K562 (cell line): ENCODE data around the gene ARSK. TPM values are rescaled to one million over a fixed set of nuclear protein-coding genes. Genes with fewer than 3 reads are reported as not detected.

Experiments
- ATAC-seq: fragments of 200-7000 bp; cut with Tn5 transposase; 3 replicates; pipeline ENCODE4 v1.9.1; 2020; ENCODE audit warnings: moderate library complexity
- BruUV-seq: library from RNA; stranded (reverse); fragments of 400-500 nt; replicated peaks from 2 replicates; lab custom pipeline; 2021; lab: Mats Ljungman, UMichigan
- CTCF ChIA-PET: fragments of 300-600 bp; formaldehyde crosslinking; extraction: SDS; loops from one replicate; lab custom pipeline; 2021; ENCODE audit warnings: low intra/inter-chr PET ratio; lab: Yijun Ruan, JAX
- POLR2A ChIA-PET: fragments of 300-600, 350-650 bp; sonication (Branson Sonifier 250); formaldehyde crosslinking; extraction: SDS; loops from one replicate; lab custom pipeline; 2021; ENCODE audit warnings: antibody characterized with exemption, inconsistent platforms; lab: Yijun Ruan, JAX
- DNase-seq, 4 experiments: peaks; one replicate each; pipeline versions ENCODE4 v3.0.0 to v3.0.0-alpha.2; 2011 to 2018; ENCODE audit warnings: low spot score in 3 of 4, mixed read lengths in 3 of 4; ENCODE audit errors: extremely low read depth in 1 of 4
- FAIRE-seq: peaks from 2 replicates; lab custom pipeline; 2011; peaks lifted over from hg19 to GRCh38; lab: Jason Lieb, UNC
- H2AFZ ChIP-seq: 2 replicates; pipeline ENCODE4 v1.6.0; 2011; ENCODE audit warnings: low read depth, low read length, control low read depth, inconsistent platforms
- H3K27ac ChIP-seq: fragments of 200-600 bp; 3 replicates; pipeline ENCODE4 v1.8.0; 2011; ENCODE audit warnings: low read depth, mild to moderate bottlenecking, control low read depth, inconsistent platforms, low read length, moderate library complexity, mixed read lengths; ENCODE audit errors: extremely low read depth
- H3K27me3 ChIP-seq, 2 experiments: fragments of 300-600 bp in 1 of 2; 2 replicates in 1 of 2; 3 replicates in 1 of 2; pipeline versions ENCODE4 v1.6.0 to v1.8.0; 2011; ENCODE audit warnings: inconsistent platforms in 2 of 2, low read length in 2 of 2, mild to moderate bottlenecking in 1 of 2, mixed read lengths in 1 of 2, moderate library complexity in 1 of 2; ENCODE audit not compliant: control insufficient read depth in 2 of 2, insufficient read depth in 2 of 2
- H3K36me3 ChIP-seq: fragments of 300-600 bp; 3 replicates; pipeline ENCODE4 v1.8.0; 2011; ENCODE audit warnings: mild to moderate bottlenecking, low read length, inconsistent platforms; ENCODE audit not compliant: control insufficient read depth, insufficient read depth
- H3K4me1 ChIP-seq, 2 experiments: fragments of 200-600 bp in 1 of 2; replicated peaks in 1 of 2; 2 replicates in 1 of 2; 3 replicates in 1 of 2; pipeline versions ENCODE4 v1.5.1 to v1.8.0; 2011; ENCODE audit warnings: inconsistent platforms in 2 of 2, low read length in 2 of 2, mild to moderate bottlenecking in 1 of 2, mixed read lengths in 1 of 2, moderate library complexity in 1 of 2; ENCODE audit not compliant: control insufficient read depth in 2 of 2, insufficient read depth in 2 of 2
- H3K4me2 ChIP-seq: 2 replicates; pipeline ENCODE4 v1.6.1; 2011; ENCODE audit warnings: low read length, control low read depth, inconsistent platforms, mixed read lengths; ENCODE audit not compliant: insufficient read depth
- H3K4me3 ChIP-seq: fragments of 200-600 bp; sonication (generic), shearing (Covaris generic); 2 replicates; pipeline ENCODE4 v1.5.1; 2016; ENCODE audit warnings: control low read depth, inconsistent platforms
- H3K79me2 ChIP-seq: fragments of 200-600 bp; 3 replicates; pipeline ENCODE4 v1.8.0; 2011; ENCODE audit warnings: low read length, inconsistent platforms; ENCODE audit not compliant: control insufficient read depth, insufficient read depth
- H3K9ac ChIP-seq, 2 experiments: 2 replicates each; pipeline versions ENCODE4 v1.6.0 to v1.6.1; 2011; ENCODE audit warnings: low read depth in 2 of 2, low read length in 2 of 2, control low read depth in 1 of 2, inconsistent platforms in 1 of 2, mild to moderate bottlenecking in 1 of 2, mixed read lengths in 1 of 2; ENCODE audit not compliant: insufficient read depth in 1 of 2
- H3K9me1 ChIP-seq: one replicate; pipeline ENCODE4 v1.6.0; 2011; ENCODE audit warnings: inconsistent platforms, mild to moderate bottlenecking, low read length, moderate library complexity; ENCODE audit not compliant: control insufficient read depth, insufficient read depth
- H3K9me3 ChIP-seq: replicated peaks from 2 replicates; pipeline ENCODE4 v1.5.1; 2011; ENCODE audit warnings: low read depth, low read length, inconsistent platforms; ENCODE audit not compliant: control insufficient read depth, insufficient read depth
- H4K20me1 ChIP-seq: replicated peaks from 2 replicates; pipeline ENCODE4 v1.6.1; 2011; ENCODE audit warnings: low read length, inconsistent platforms, mixed read lengths; ENCODE audit not compliant: control insufficient read depth, insufficient read depth
- C11orf30 ChIP-seq: fragments of 450-650 bp; IDR thresholded peaks from 2 replicates; pipeline ENCODE4 v1.6.1; 2016; ENCODE audit warnings: low read depth, mild to moderate bottlenecking
- DIDO1 ChIP-seq: fragments of 450-650 bp; IDR thresholded peaks from 2 replicates; pipeline ENCODE4 v1.6.1; 2016; ENCODE audit warnings: low read depth, missing biosample characterization, missing genetic modification characterization
- ETV5 ChIP-seq: sonication (generic); formaldehyde crosslinking; IDR thresholded peaks from 2 replicates; pipeline ENCODE4 v1.4.0; 2020; ENCODE audit warnings: low read depth, mild to moderate bottlenecking, missing genetic modification reagents
- GABPA ChIP-seq: fragments of 200-800 bp; sonication (Bioruptor generic); conservative IDR thresholded peaks from 2 replicates; pipeline ENCODE4 v1.6.1; 2016; ENCODE audit warnings: low read depth, missing genetic modification characterization, missing compliant biosample characterization
- GTF2A2 ChIP-seq: IDR thresholded peaks from 2 replicates; pipeline ENCODE4 v1.6.1; 2016; ENCODE audit warnings: mild to moderate bottlenecking, missing genetic modification characterization, missing compliant biosample characterization
- HCFC1 ChIP-seq: IDR thresholded peaks from 2 replicates; pipeline ENCODE4 v1.6.1; 2012; ENCODE audit warnings: low read depth, low read length, improper control_type of control experiment
- SETDB1 ChIP-seq: IDR thresholded peaks from one replicate; pipeline ENCODE4 v1.6.1; 2012; ENCODE audit warnings: low read length, control low read depth, inconsistent platforms
- ZNF239 ChIP-seq: fragments of 250-450 bp; sonication (Bioruptor Pico); IDR thresholded peaks from 2 replicates; pipeline ENCODE4 v1.4.0; 2020; ENCODE audit warnings: mild to moderate bottlenecking
- ZNF316 ChIP-seq: fragments of 450-650 bp; IDR thresholded peaks from 2 replicates; pipeline ENCODE4 v1.6.1; 2016
- ZNF324 ChIP-seq: fragments of 250-450 bp; sonication (Bioruptor Pico); IDR thresholded peaks from 2 replicates; pipeline ENCODE4 v1.4.0; 2020; ENCODE audit warnings: mild to moderate bottlenecking
- WGBS: fragments of 100-300 bp; shearing (Covaris generic); methylation state at CpG from one replicate; pipeline ENCODE4 v1.1.6; 2016; ENCODE audit warnings: low coverage, mixed read lengths; ENCODE audit not compliant: insufficient coverage; ENCODE audit errors: missing lambda C conversion rate; 5-methylcytosine and 5-hydroxymethylcytosine counted together
- in situ Hi-C: fragments of 300-500 bp; cut with MboI; formaldehyde crosslinking; loops from 4 replicates; pipeline ENCODE4 v1.15.0; 2018; ENCODE audit warnings: inconsistent platforms, mixed read lengths
- intact Hi-C: fragments of 100-400 bp; cut with micrococcal nuclease; formaldehyde crosslinking; loops from 2 replicates; pipeline ENCODE4 v1.14.2; 2022
- polyA plus RNA-seq, 8 experiments: library from polyadenylated mRNA; depleted of rRNA in 4 of 8; stranded (reverse) in 5 of 8; unstranded in 3 of 8; fragments of >200 nt; fragmentation: Nextera tagmentation in 2 of 8; fragmentation: Illumina TruSeq in 1 of 8; extraction: Ambion mirVana in 2 of 8; extraction: Trizol in 1 of 8; gene quantifications; 2 replicates each; pipeline versions ENCODE4 v1.2.1 to v1.2.3, GENCODE V29; 2011 to 2014; ENCODE audit warnings: inconsistent platforms in 1 of 8, missing spikeins in 1 of 8
- small RNA-seq: library from RNA; depleted of rRNA; stranded (forward); fragments of <200 nt; gene quantifications from one replicate; pipeline ENCODE3, GENCODE V24; 2014
- total RNA-seq, 7 experiments: library from RNA; depleted of rRNA in 6 of 7; stranded (reverse); fragments of >200 nt in 6 of 7; fragmentation: Illumina TruSeq in 2 of 7; extraction: Trizol in 2 of 7; gene quantifications; 2 replicates each; pipeline versions ENCODE4 v1.2.1 to v1.2.3, GENCODE V29; 2011 to 2021; ENCODE audit warnings: low replicate concordance in 1 of 7

ARSK gene
- total and polyA plus RNA-seq, 9 of the 15 experiments (the other 6 are each of a cell fraction or from before 2014, with no cell fraction given): 2.7 to 9.4 (median 7.1) TPM

DNA sequence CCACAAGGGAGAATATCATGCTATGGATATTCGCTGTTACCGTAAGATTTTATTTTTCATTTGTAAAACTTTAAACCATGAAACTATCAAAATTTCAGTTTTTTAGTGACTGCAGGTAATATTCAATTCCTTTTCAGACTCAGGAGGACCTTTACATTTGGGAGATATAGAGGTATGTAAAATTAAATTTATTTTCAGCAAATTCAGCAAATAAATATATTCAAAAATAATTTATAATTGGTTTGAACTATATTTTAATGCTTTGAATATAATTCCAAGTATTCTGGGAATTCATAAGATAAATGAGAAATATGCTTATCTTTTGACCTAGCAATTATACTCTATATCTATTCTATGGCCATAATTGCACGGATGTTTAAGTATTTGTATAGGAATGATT lies 99.3 kb downstream of the ARSK start:
- WGBS: 82% methylated on average over 3 of the region's 3 CpGs
- FAIRE-seq (no peak), ATAC-seq (no peak), DNase-seq (no peak)
- Histone ChIP-seq H3K9me1 (no peaks in the 10 kb centered on the region), H3K27me3 (no peaks in the 10 kb centered on the region), H3K36me3 (peaks cover 81% of the 10 kb centered on the region), H3K79me2 (peaks cover 51% of the 10 kb centered on the region), H3K9me3 (no peaks in the 10 kb centered on the region), H3K4me3 (no peak overlapping the region), H3K9ac (no peak overlapping the region), H4K20me1 (no peaks in the 10 kb centered on the region), H3K4me1 (peaks cover 4 to 14% of the 10 kb centered on the region in 2 experiments; a peak in 3 of 5 replicates), H3K4me2 (no peak overlapping the region), H2AFZ (no peak overlapping the region), H3K27ac (no peak overlapping the region)
- CTCF ChIA-PET: no interaction called here
- intact Hi-C loops (no loop called here), in situ Hi-C loops (no loop called here)
- no TSS peak for BruUV-seq
- TF ChIP-seq GABPA (tag) (no peak), GTF2A2 (tag) (no peak), C11orf30 (peak; percentile 62), ETV5 (CRISPR knock-in tag) (no peak), ZNF316 (peak; percentile 76), DIDO1 (tag) (no peak), ZNF239 (CRISPR knock-in tag) (no peak), ZNF324 (CRISPR knock-in tag) (no peak), SETDB1 (no peak), HCFC1 (no peak)
- POLR2A ChIA-PET: interaction anchor here (0.6 to 1.5 kb wide), 4 partner anchors 7 to 119 kb away, joined by 3 to 6 read pairs (median 4); partner anchors contain the start of gene RFESD

Small RNA genes within 50 kb of the gene (small RNA-seq; reads per million reads assigned to genes)
- gene RNU6-308P: not detected

Other genes with a start within 250 kb of the ARSK start
- 0.09 TPM in 1 of 2 replicates, not detected in the other for gene FAM81B, start 163.7 kb upstream of the ARSK start, total RNA-seq (2014; rRNA removed)
- gene FAM81B, start 163.7 kb upstream of the ARSK start, total RNA-seq (2014; rRNA removed; fragmentation: Illumina TruSeq; extraction: Trizol): 0.25 and 0.70 TPM in 2 replicates
- 0.19 TPM in 1 of 2 replicates, not detected in the other for gene FAM81B, start 163.7 kb upstream of the ARSK start, total RNA-seq (2015; rRNA removed; fragmentation: Illumina TruSeq; extraction: Trizol)
- gene FAM81B, start 163.7 kb upstream of the ARSK start, total RNA-seq (2021): 0.36 TPM in 1 of 2 replicates, not detected in the other
- 0.12 and 0.38 TPM in 2 replicates for gene FAM81B, start 163.7 kb upstream of the ARSK start, polyA plus RNA-seq (2011; rRNA removed)
- 0.29 and 0.64 TPM in 2 replicates for gene FAM81B, start 163.7 kb upstream of the ARSK start, polyA plus RNA-seq (2014; fragmentation: Illumina TruSeq; extraction: Trizol)
- gene FAM81B, start 163.7 kb upstream of the ARSK start, polyA plus RNA-seq (2014; fragmentation: Nextera tagmentation; extraction: Ambion mirVana): under 1 TPM; 0.08 to 0.20 TPM
- 0.20 and 0.52 TPM in 2 replicates for gene FAM81B, start 163.7 kb upstream of the ARSK start, polyA plus RNA-seq (2014; rRNA removed)
- gene SKIC3, start 124 bp upstream of the ARSK start, total RNA-seq (2014; rRNA removed): 37.7 and 38.1 TPM in 2 replicates
- 65.7 and 78.5 TPM in 2 replicates for gene SKIC3, start 124 bp upstream of the ARSK start, total RNA-seq (2014; rRNA removed; fragmentation: Illumina TruSeq; extraction: Trizol)
- 62.2 and 63.9 TPM in 2 replicates for gene SKIC3, start 124 bp upstream of the ARSK start, total RNA-seq (2015; rRNA removed; fragmentation: Illumina TruSeq; extraction: Trizol)
- gene SKIC3, start 124 bp upstream of the ARSK start, total RNA-seq (2021): 54.0 and 54.4 TPM in 2 replicates
- 65.9 and 72.4 TPM in 2 replicates for gene SKIC3, start 124 bp upstream of the ARSK start, polyA plus RNA-seq (2011; rRNA removed)
- 33.8 and 37.6 TPM in 2 replicates for gene SKIC3, start 124 bp upstream of the ARSK start, polyA plus RNA-seq (2014; fragmentation: Illumina TruSeq; extraction: Trizol)
- gene SKIC3, start 124 bp upstream of the ARSK start, polyA plus RNA-seq (2014; fragmentation: Nextera tagmentation; extraction: Ambion mirVana): 10 to 100 TPM; 35.1 to 44.1 TPM
- 29.4 and 30.7 TPM in 2 replicates for gene SKIC3, start 124 bp upstream of the ARSK start, polyA plus RNA-seq (2014; rRNA removed)
- not detected in 2 replicates for gene GPR150, start 65.0 kb downstream of the ARSK start, total RNA-seq (2014; rRNA removed)
- not detected in 2 replicates for gene GPR150, start 65.0 kb downstream of the ARSK start, total RNA-seq (2014; rRNA removed; fragmentation: Illumina TruSeq; extraction: Trizol)
- not detected in 2 replicates for gene GPR150, start 65.0 kb downstream of the ARSK start, total RNA-seq (2015; rRNA removed; fragmentation: Illumina TruSeq; extraction: Trizol)
- not detected in 2 replicates for gene GPR150, start 65.0 kb downstream of the ARSK start, total RNA-seq (2021)
- gene GPR150, start 65.0 kb downstream of the ARSK start, polyA plus RNA-seq (2011; rRNA removed): not detected in 2 replicates
- gene GPR150, start 65.0 kb downstream of the ARSK start, polyA plus RNA-seq (2014; fragmentation: Illumina TruSeq; extraction: Trizol): not detected in 2 replicates
- gene GPR150, start 65.0 kb downstream of the ARSK start, polyA plus RNA-seq (2014; fragmentation: Nextera tagmentation; extraction: Ambion mirVana): not detected
- gene GPR150, start 65.0 kb downstream of the ARSK start, polyA plus RNA-seq (2014; rRNA removed): not detected in 2 replicates
- gene RFESD, start 91.7 kb downstream of the ARSK start, total RNA-seq (2014; rRNA removed): 59.6 and 62.3 TPM in 2 replicates
- 192 and 220 TPM in 2 replicates for gene RFESD, start 91.7 kb downstream of the ARSK start, total RNA-seq (2014; rRNA removed; fragmentation: Illumina TruSeq; extraction: Trizol)
- 128 and 140 TPM in 2 replicates for gene RFESD, start 91.7 kb downstream of the ARSK start, total RNA-seq (2015; rRNA removed; fragmentation: Illumina TruSeq; extraction: Trizol)
- 128 and 129 TPM in 2 replicates for gene RFESD, start 91.7 kb downstream of the ARSK start, total RNA-seq (2021)
- gene RFESD, start 91.7 kb downstream of the ARSK start, polyA plus RNA-seq (2011; rRNA removed): 106 and 218 TPM in 2 replicates
- gene RFESD, start 91.7 kb downstream of the ARSK start, polyA plus RNA-seq (2014; fragmentation: Illumina TruSeq; extraction: Trizol): 120 and 129 TPM in 2 replicates
- 100 to 1,000 TPM; 506 to 600 TPM for gene RFESD, start 91.7 kb downstream of the ARSK start, polyA plus RNA-seq (2014; fragmentation: Nextera tagmentation; extraction: Ambion mirVana)
- gene RFESD, start 91.7 kb downstream of the ARSK start, polyA plus RNA-seq (2014; rRNA removed): 102 and 125 TPM in 2 replicates
- gene SPATA9, start 127.9 kb downstream of the ARSK start, total RNA-seq (2014; rRNA removed): 0.24 TPM in 1 of 2 replicates, not detected in the other
- gene SPATA9, start 127.9 kb downstream of the ARSK start, total RNA-seq (2014; rRNA removed; fragmentation: Illumina TruSeq; extraction: Trizol): not detected in 2 replicates
- 0.40 TPM in 1 of 2 replicates, not detected in the other for gene SPATA9, start 127.9 kb downstream of the ARSK start, total RNA-seq (2015; rRNA removed; fragmentation: Illumina TruSeq; extraction: Trizol)
- 0.11 TPM in 1 of 2 replicates, not detected in the other for gene SPATA9, start 127.9 kb downstream of the ARSK start, total RNA-seq (2021)
- 0.28 and 0.38 TPM in 2 replicates for gene SPATA9, start 127.9 kb downstream of the ARSK start, polyA plus RNA-seq (2011; rRNA removed)
- 0.16 TPM in 1 of 2 replicates, not detected in the other for gene SPATA9, start 127.9 kb downstream of the ARSK start, polyA plus RNA-seq (2014; fragmentation: Illumina TruSeq; extraction: Trizol)
- 1 to 10 TPM; 3.4 to 5.5 TPM for gene SPATA9, start 127.9 kb downstream of the ARSK start, polyA plus RNA-seq (2014; fragmentation: Nextera tagmentation; extraction: Ambion mirVana)
- gene SPATA9, start 127.9 kb downstream of the ARSK start, polyA plus RNA-seq (2014; rRNA removed): 0.05 and 0.16 TPM in 2 replicates
- gene RHOBTB3, start 176.2 kb downstream of the ARSK start, total RNA-seq (2014; rRNA removed): 107 and 112 TPM in 2 replicates
- gene RHOBTB3, start 176.2 kb downstream of the ARSK start, total RNA-seq (2014; rRNA removed; fragmentation: Illumina TruSeq; extraction: Trizol): 142 and 164 TPM in 2 replicates
- 133 and 143 TPM in 2 replicates for gene RHOBTB3, start 176.2 kb downstream of the ARSK start, total RNA-seq (2015; rRNA removed; fragmentation: Illumina TruSeq; extraction: Trizol)
- 124 and 142 TPM in 2 replicates for gene RHOBTB3, start 176.2 kb downstream of the ARSK start, total RNA-seq (2021)
- gene RHOBTB3, start 176.2 kb downstream of the ARSK start, polyA plus RNA-seq (2011; rRNA removed): 128 and 166 TPM in 2 replicates
- gene RHOBTB3, start 176.2 kb downstream of the ARSK start, polyA plus RNA-seq (2014; fragmentation: Illumina TruSeq; extraction: Trizol): 111 and 115 TPM in 2 replicates
- 10 to 100 TPM; 39.7 to 53.0 TPM for gene RHOBTB3, start 176.2 kb downstream of the ARSK start, polyA plus RNA-seq (2014; fragmentation: Nextera tagmentation; extraction: Ambion mirVana)
- 78.4 and 81.2 TPM in 2 replicates for gene RHOBTB3, start 176.2 kb downstream of the ARSK start, polyA plus RNA-seq (2014; rRNA removed)